GM20431 (cell line): ENCODE data around the gene AEBP2.
"Not testable (repeated sequence)": the region's sequence is repeated elsewhere in the genome, so short reads cannot be mapped to it uniquely, and the experiment has no call there.

Source experiments
- in situ Hi-C: fragments of 300-500 bp; cut with MseI, MboI; formaldehyde crosslinking; loops from one replicate; pipeline ENCODE4 v1.15.0; 2020; ENCODE audit warnings: low sequenced_read_pairs; ENCODE audit not compliant: unreplicated experiment

The AEBP2 gene

GRCh38 chr12:19450362-19450761 lies 11.1 kb downstream of the AEBP2 start:
- in situ Hi-C loops, result no loop called here

DNA sequence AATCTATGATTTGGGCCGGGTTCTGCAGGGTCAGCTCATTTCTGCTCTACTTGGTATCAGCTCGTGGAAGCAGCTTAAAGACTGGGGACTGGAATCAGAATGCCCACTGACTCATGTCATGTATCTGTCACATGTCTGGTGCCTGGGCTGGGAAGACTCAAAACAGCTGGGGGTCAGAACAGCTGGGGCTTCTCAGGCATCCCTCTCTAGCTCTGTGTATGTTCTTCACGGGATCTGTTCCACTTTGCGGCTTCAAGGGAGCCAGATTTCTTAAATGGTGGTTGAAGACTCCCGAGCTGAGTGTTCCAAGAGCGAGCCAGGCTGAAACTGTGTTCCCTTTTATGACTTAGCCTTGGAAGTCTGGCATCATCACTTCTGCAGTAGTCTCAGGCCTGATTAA lies 11.9 kb downstream of the AEBP2 start:
- in situ Hi-C loops, result no loop called here

GRCh38 chr12:19453961-19454360 lies 14.7 kb downstream of the AEBP2 start:
- in situ Hi-C loops, result no loop called here

DNA sequence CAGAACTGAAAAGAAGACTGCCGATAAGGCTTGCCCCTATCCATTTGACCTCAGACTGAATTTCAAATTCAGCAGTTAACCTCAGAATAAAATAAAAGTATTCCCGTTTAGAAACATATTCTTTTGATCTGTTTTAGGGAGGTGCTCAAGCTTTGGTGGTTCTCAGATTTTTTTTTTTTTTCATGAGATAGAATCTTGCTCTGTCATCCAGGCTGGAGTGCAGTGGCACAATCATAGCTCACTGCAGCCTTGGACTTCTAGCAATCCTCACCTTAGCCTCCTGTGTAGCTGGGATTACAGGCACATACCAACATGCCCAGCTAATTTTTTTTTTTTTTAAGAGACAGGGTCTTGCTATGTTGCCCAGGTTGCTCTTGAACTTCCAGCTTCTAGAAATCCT lies 15.5 kb downstream of the AEBP2 start:
- in situ Hi-C loops, result no loop called here

DNA sequence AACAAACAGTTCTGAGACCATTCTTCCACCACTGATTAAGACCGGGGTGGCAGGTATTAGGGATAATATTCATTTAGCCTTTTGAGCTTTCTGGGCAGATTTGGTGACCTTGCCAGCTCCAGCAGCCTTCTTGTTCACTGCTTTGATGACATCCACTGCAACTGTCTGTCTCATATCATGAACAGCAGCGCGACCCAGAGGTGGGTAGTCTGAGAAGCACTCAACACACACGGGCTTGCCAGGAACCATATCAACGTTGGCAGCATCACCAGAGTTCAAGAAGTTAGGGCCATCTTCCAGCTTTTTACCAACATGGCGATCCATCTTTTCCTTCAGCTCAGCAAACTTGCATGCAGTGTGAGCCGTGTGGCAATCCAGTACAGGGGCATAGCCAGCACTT lies 16.9 kb downstream of the AEBP2 start:
- in situ Hi-C loops, result no loop called here

GRCh38 chr12:19457561-19457960 lies 18.3 kb downstream of the AEBP2 start:
- in situ Hi-C loops, result no loop called here

- in situ Hi-C loops, result no loop called here
These were observed 19.4 kb downstream of the AEBP2 start for GRCh38 chr12:19458733-19459132.

DNA sequence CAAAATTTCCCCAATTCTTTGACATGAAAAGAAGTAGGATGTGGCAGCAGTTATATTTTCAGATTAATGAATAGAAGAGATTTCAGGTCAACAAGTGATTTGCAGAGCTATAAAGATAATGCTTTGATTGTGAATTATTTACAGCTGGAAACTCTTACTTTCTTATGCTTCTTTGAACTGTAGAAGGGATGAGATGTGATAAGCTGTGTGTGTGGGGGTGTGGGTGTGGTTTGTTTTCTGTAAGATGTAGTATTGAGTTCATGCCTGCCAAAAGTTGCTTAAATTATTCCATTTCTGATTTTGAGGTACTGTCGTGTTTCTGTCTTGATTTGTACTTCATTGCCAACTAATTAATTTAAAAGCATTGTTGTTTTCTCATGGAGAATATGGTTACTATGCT lies 22.7 kb downstream of the AEBP2 start:
- in situ Hi-C loops, result no loop called here

GRCh38 chr12:19462406-19462805 lies 23.1 kb downstream of the AEBP2 start:
- in situ Hi-C loops, result no loop called here

DNA sequence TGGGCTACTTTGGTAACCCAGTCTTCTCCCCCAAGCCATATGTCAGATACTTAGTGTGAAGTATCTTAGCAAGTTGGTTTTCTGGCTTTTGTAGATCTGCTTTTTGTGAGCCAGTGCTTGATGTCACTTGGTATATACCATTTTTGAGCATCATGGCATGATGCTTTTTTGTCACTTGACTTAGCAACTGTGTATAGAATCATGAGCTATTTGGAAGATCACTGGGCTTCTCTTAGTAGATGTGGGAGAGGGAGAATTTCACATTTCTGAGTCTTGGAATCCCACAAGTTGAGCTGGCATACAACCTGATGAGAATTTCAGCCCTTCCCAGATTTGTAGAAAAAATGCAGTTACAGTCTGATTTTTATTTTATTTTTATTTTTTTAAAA lies 24.9 kb downstream of the AEBP2 start:
- in situ Hi-C loops, result no loop called here

DNA sequence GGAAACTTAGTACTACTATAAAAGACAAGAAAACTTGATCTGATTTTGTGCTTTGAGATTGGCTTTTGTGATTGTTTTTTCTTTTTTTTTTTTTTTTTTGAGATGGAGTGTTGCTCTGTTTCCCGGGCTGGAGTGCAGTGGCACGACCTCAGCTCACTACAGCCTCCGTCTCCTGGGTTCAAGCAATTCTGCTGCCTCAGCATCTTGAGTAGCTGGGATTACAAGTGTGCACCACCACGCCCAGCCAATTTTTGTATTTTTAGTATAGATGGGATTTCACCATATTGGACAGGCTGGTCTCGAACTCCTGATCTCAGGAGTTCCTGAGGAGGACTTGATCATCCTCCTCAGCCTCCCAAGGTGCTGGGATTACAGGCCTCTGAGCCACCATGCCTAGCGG lies 26.4 kb downstream of the AEBP2 start:
- in situ Hi-C loops, result no loop called here

GRCh38 chr12:19474147-19474546 lies 34.9 kb downstream of the AEBP2 start:
- in situ Hi-C loops, result no loop called here

- in situ Hi-C loops, result not testable (repeated sequence)
These were observed 36.7 kb downstream of the AEBP2 start for GRCh38 chr12:19475884-19476505.

- in situ Hi-C loops, result no loop called here
These were observed 37.8 kb downstream of the AEBP2 start for GRCh38 chr12:19477071-19477470.

GRCh38 chr12:19480459-19480858 lies 41.2 kb downstream of the AEBP2 start:
- in situ Hi-C loops, result no loop called here

GRCh38 chr12:19482036-19482435 lies 42.7 kb downstream of the AEBP2 start:
- in situ Hi-C loops, result no loop called here

GRCh38 chr12:19482551-19483109 lies 43.3 kb downstream of the AEBP2 start:
- in situ Hi-C loops, result no loop called here

- in situ Hi-C loops, result no loop called here
These were observed 44.4 kb downstream of the AEBP2 start for GRCh38 chr12:19483727-19484126.

DNA sequence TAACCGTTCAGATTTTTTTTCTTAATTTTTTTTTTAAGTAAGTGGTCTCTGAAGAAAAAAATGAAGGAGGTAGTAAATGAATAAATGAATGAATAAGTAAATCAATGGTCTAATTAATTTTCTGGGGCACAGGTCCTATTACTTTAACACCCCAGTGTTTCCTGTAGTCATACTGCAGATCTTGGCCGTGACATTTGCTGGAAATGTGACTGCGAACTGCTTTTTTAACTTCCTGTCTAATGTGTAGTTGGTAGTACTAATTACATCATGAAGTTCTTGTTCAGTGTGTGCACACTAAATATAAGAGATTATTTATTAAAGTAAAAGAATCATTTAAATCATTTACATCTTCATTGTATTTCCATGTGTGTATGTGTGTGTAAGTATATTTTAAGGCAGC lies 45.4 kb downstream of the AEBP2 start:
- in situ Hi-C loops, result no loop called here

DNA sequence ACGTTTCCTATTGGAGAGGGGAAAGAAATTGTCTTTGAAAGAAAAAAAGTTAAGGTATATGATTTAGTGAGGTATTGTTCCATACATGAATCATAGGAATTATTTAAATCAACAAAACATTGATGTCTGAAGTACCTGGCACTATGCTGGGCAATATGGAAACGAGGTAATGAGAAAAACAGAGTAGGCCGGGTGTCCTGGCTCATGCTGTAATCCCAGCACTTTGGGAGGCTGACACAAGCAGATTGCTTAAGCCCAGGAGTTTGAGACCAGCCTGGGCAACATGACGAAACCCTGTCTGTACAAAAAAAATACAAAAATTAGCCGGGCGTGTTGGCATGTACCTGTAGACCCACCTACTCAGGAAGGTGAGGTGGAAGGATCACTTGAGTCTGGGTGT lies 45.9 kb downstream of the AEBP2 start:
- in situ Hi-C loops, result no loop called here

- in situ Hi-C loops, result no loop called here
These were observed 49.9 kb downstream of the AEBP2 start for GRCh38 chr12:19489168-19489567.

DNA sequence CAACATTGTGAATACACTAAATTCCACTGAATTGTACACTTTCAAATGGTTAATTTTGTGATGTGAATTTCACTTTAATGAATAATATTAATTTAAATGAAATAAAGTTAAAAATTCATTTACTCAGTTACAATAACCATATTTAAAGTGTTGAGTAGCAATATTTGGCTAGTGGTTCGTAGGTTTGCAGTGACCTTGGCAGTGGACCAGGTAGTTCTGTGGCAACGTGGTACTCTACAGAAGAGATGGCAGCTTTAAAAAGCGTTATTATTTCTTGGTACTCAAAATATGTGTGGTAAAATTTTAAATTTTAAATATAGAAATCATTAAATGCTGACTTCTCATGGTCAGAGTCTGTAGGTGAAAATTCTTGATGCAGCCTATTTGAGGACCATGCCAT lies 51.6 kb downstream of the AEBP2 start:
- in situ Hi-C loops, result no loop called here
